Measurements from ENCODE around the gene IVL. TPM values are rescaled to one million over a fixed set of nuclear protein-coding genes. Genes with fewer than 3 reads are reported as not detected.

The IVL gene
- total RNA-seq, 1 experiment from 2014 or later = not detected

GRCh38 chr1:152940614-152941013 is 32.3 kb downstream of the IVL start:
- H3K4me3 ChIP-seq (replicated peaks in 1 of 2; ENCODE audit: low read depth in 1 of 2, low read length in 2 of 2) = no peak overlapping the region
- no peak overlapping the region for H2AFZ ChIP-seq (ENCODE audit: low read depth, low read length, poor library complexity, severe bottlenecking)
- no peaks in the 10 kb centered on the region for H3K36me3 ChIP-seq (ENCODE audit: control insufficient read depth in 1 of 2, insufficient read depth in 2 of 2, low read length in 2 of 2)
- ChIA-PET CTCF (no interaction called here), POLR2A (no interaction called here), RAD21 (ENCODE audit: low non-redundant PET in 1 of 2, low total read pairs in 2 of 2, uncharacterized antibody in 2 of 2, unreplicated experiment in 2 of 2) (no interaction called here)
- no peaks in the 10 kb centered on the region for H4K20me1 ChIP-seq (ENCODE audit: insufficient read depth)
- H3K9me3 ChIP-seq (ENCODE audit: control insufficient read depth in 1 of 2, insufficient read depth in 1 of 2, low read depth in 1 of 2, low read length in 2 of 2) = no peaks in the 10 kb centered on the region
- H3K79me2 ChIP-seq (ENCODE audit: insufficient read depth, low read length) = no peaks in the 10 kb centered on the region
- no peaks in the 10 kb centered on the region for H3K27me3 ChIP-seq (ENCODE audit: insufficient read depth, low read length)
- H3K4me1 ChIP-seq (ENCODE audit: control insufficient read depth in 1 of 2, insufficient read depth in 2 of 2, low read length in 2 of 2) = no peaks in the 10 kb centered on the region
- H3K27ac ChIP-seq (ENCODE audit: low read depth, low read length) = no peak overlapping the region
- H3K4me2 ChIP-seq (ENCODE audit: low read length) = no peak overlapping the region
- H3K9ac ChIP-seq (ENCODE audit: low read length) = no peak overlapping the region
- H3K9me2 ChIP-seq (ENCODE audit: insufficient read depth) = no peaks in the 10 kb centered on the region
- no peak for ATAC-seq
- BruUV-seq (replicated peaks) = no TSS peak
- no peak for DNase-seq (ENCODE audit: low read depth, low spot score)
- intact Hi-C loops (cut with micrococcal nuclease) = no loop called here
- TF ChIP-seq EGR1 (IDR thresholded peaks at IDR 0.05; ENCODE audit: low read depth) (no peak), SP1 (IDR thresholded peaks at IDR 0.05; ENCODE audit: low read depth) (no peak), TCF7L2 (IDR thresholded peaks at IDR 0.05; ENCODE audit: borderline replicate concordance, extremely low read depth, insufficient read depth, insufficient read length) (no peak), ZNF274 (IDR thresholded peaks at IDR 0.05; ENCODE audit: low read depth, low read length) (no peak), SIN3A (IDR thresholded peaks at IDR 0.05; ENCODE audit: low read depth) (no peak)

- intact Hi-C loops (cut with micrococcal nuclease) = no loop called here
- Histone ChIP-seq H3K27ac (ENCODE audit: low read depth, low read length) (no peak overlapping the region), H3K9me3 (ENCODE audit: control insufficient read depth in 1 of 2, insufficient read depth in 1 of 2, low read depth in 1 of 2, low read length in 2 of 2) (no peaks in the 10 kb centered on the region), H3K27me3 (ENCODE audit: insufficient read depth, low read length) (peaks cover 4% of the 10 kb centered on the region; the same call in 1 of the 2 replicates), H3K4me2 (ENCODE audit: low read length) (no peak overlapping the region), H3K36me3 (ENCODE audit: control insufficient read depth in 1 of 2, insufficient read depth in 2 of 2, low read length in 2 of 2) (no peaks in the 10 kb centered on the region), H3K4me1 (ENCODE audit: control insufficient read depth in 1 of 2, insufficient read depth in 2 of 2, low read length in 2 of 2) (no peaks in the 10 kb centered on the region), H4K20me1 (ENCODE audit: insufficient read depth) (no peaks in the 10 kb centered on the region), H3K9ac (ENCODE audit: low read length) (no peak overlapping the region), H3K9me2 (ENCODE audit: insufficient read depth) (no peaks in the 10 kb centered on the region), H3K79me2 (ENCODE audit: insufficient read depth, low read length) (no peaks in the 10 kb centered on the region), H3K4me3 (replicated peaks in 1 of 2; ENCODE audit: low read depth in 1 of 2, low read length in 2 of 2) (no peak overlapping the region), H2AFZ (ENCODE audit: low read depth, low read length, poor library complexity, severe bottlenecking) (no peak overlapping the region)
- CTCF ChIA-PET = no interaction called here
- RAD21 ChIA-PET (ENCODE audit: low non-redundant PET in 1 of 2, low total read pairs in 2 of 2, uncharacterized antibody in 2 of 2, unreplicated experiment in 2 of 2) = no interaction called here
- TF ChIP-seq MAX (IDR thresholded peaks at IDR 0.05) (peak; percentile 36; the same call in 1 of the 2 replicates), SP1 (IDR thresholded peaks at IDR 0.05; ENCODE audit: low read depth) (no peak), CTCF (IDR thresholded peaks at IDR 0.05 in 2 of 3, conservative IDR thresholded peaks at IDR 0.05 in 1 of 3; ENCODE audit: borderline replicate concordance in 1 of 3, insufficient read depth in 1 of 3, low read depth in 2 of 3, low read length in 2 of 3) (peak in 2 of 3 experiments; percentile 22 to 41; a peak in 2 of 6 replicates)
- no peak for DNase-seq (ENCODE audit: low read depth, low spot score)
- no TSS peak for BruUV-seq (replicated peaks)
- POLR2A ChIA-PET = no interaction called here
- peak; percentile 70 for ATAC-seq
Measured at GRCh38 chr1:152941037-152941711, 32.8 kb downstream of the IVL start.

Measured in HCT116 (cell line).